ENCODE results near the gene DDIT3.

DNA sequence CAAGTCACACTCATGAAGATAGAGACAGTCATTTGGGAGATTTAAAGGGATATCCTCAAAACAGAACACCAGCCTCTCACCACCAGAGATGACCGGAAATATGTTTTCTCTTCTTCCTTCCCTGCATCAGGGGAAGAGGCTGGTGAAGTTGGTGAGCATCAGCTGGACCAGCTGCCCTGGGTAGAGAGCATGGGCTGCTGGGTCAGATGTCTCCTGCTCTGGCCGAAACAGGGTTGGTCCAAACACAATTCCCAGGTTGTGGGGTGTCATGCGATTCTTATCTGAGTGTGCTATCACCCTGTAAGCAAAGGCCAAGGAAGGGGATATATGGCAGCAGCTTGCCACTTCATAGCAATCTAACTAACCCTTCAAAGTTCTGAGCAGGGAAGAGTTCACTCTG is 47.9 kb downstream of the DDIT3 start:
- no peak for TF ChIP-seq NANOG (IDR thresholded peaks at IDR 0.05; ENCODE audit: insufficient read depth, low read depth, low read length, poor library complexity, severe bottlenecking)
- no peak for TF ChIP-seq CREB1 (IDR thresholded peaks at IDR 0.05)

Measured in H1 (cell line).